M059J (cell line): ENCODE data around the gene UBR1. TPM values are rescaled to one million over a fixed set of nuclear protein-coding genes. Genes with fewer than 3 reads are reported as not detected.
"Not testable (repeated sequence)": the region's sequence is repeated elsewhere in the genome, so short reads cannot be mapped to it uniquely, and the experiment has no call there.

ENCODE experiments used
- DNase-seq: peaks from one replicate; pipeline ENCODE4 v3.0.0-alpha.2; 2012; ENCODE audit warnings: low read depth
- total RNA-seq: library from RNA; depleted of rRNA; stranded (reverse); fragments of >200 nt; shearing (Covaris generic); gene quantifications from 2 replicates; pipeline ENCODE4 v1.2.3, GENCODE V29; 2014

The UBR1 gene
- total RNA-seq, 1 experiment from 2014 or later = 19.1 TPM

DNA sequence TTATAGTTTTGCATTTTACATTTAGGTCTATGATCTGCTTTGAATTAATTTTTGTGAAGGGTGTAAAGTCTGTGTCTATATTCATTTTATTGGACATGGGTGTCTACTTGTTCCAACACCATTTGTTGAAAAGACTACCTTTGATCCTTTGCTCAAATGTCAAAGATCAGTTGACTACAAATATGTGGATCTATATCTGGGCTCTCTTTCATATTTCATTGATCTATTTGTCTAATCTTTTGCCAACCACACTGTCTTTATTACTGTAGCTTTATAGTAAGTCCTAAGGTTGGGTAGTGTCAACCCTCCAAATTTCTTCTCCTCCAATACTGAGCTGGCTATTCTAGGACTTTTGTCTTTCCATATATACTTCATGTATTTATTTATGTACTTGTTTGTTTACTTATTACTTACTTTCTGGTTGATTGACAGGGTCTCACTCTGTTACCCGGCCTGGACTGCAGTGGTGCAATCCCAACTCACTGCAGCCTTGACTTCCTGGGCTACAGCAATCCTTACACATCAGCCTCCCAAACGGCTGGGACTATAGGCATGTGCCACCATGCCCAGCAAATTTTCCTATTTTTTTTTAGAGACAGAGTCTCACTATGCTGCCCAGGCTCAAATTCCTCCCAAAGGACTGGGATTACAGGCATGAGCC, 131.5 kb downstream of the UBR1 start:
- no peak for DNase-seq

- DNase-seq = no peak
Observed at GRCh38 chr15:42973114-42973513, 132.7 kb downstream of the UBR1 start.

GRCh38 chr15:42971830-42972229, 134.0 kb downstream of the UBR1 start:
- DNase-seq = no peak

DNA sequence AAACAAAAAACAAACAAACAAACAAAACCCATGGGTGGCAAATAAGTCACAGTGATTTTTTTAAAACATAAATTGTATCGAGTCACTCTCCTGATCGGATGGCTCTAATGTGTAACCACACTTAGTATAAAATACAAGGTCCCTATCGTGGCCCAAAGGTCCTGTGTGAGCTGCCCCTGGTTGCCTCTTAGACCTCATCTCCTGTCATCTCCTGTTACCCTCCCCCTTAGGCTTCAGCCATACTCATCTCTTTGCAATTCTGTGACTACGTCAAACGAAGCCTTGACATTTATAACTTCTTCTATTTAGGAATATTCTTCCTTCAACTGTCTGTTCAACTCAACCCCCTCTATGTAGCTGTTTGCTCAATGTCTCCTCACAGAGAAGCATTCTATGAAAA, 141.4 kb downstream of the UBR1 start:
- no peak for DNase-seq

DNA sequence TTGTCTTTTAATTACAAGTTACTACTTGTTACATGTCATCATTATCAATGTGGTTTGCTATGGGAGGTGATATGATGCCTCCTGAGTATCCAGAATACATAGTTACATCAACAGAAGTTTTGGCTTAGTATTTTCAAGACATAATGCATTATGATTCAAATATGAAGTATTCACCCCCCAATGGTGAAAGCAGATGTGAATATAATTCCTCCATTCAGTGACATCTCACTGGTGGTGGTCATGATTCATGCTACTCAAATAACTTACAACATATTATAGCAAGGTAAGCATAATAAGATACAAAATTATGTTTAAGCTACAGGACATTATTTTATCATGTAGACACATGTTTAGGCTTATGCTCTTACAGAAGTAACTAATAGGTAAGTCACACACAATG, 150.3 kb downstream of the UBR1 start:
- no peak for DNase-seq

GRCh38 chr15:42954291-42954690, 151.5 kb downstream of the UBR1 start:
- no peak for DNase-seq

GRCh38 chr15:42948898-42949297, 156.9 kb downstream of the UBR1 start:
- DNase-seq = not testable (repeated sequence)

- no peak for DNase-seq
Observed at GRCh38 chr15:42940527-42940926, 165.3 kb downstream of the UBR1 start.

DNA sequence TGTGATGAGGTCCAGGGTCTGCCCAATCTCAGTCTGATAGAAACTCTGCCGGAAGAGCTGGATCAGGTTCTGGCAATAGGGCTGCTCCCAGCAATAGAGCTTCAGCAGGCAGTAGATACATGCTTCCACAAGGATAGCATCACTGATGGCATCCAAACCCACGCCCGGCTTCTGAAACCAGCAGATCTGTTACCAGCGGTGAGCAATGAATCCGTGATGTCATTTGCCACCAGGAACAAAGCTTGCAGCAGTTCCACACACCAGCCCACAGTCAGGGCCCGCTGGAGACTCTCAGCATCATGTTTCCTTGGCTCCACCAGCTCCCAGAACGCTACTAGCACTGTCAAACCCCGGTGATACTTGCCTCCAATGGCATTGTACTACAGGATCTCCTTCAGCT, 166.0 kb downstream of the UBR1 start:
- no peak for DNase-seq

- no peak for DNase-seq
Observed at GRCh38 chr15:42937143-42937542, 168.7 kb downstream of the UBR1 start.

DNA sequence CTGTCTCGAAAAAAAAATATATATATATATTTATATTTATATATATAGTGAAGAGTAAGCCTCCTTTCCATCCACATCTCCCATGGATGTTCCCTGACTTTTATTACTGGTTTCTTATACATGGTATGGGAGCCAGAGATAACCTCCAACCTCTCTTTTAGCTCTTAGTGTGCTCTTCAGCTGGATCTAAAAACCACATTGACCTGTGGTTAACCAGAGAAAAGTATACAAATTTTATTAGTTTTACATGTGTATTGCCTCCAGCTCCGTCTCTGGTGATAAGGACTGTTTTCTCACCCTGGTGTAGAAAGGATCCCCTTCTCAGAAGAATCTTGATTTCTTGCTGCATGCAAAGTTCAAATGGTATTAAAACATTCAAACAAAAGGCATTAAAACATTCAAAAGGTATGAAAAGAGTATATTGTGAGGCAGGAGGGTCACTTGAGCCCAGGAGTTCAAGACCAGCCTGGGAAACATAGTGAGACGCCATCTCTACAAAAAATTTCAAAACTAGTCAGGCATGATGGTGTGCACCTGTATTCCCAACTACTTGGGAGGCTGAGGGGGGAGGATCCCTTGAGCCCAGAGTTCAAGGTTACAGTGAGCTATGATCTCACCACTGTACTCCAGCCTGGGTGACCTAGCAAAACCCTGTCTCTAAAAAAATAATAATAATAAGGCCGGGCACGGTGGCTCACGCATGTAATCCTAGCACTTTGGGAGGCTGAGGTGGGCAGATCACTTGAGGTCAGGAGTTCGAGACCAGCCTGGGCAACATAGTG, 171.8 kb downstream of the UBR1 start:
- DNase-seq = peak; percentile 61

- DNase-seq = peak; percentile 6
Observed at GRCh38 chr15:42932833-42933515, 172.9 kb downstream of the UBR1 start.

GRCh38 chr15:42931702-42932486, 173.9 kb downstream of the UBR1 start:
- no peak for DNase-seq

- no peak for DNase-seq
Observed at GRCh38 chr15:42929306-42929848, 176.5 kb downstream of the UBR1 start.

GRCh38 chr15:42921342-42921731, 184.5 kb downstream of the UBR1 start:
- peak; percentile 47 for DNase-seq

- peak; percentile 96 for DNase-seq
Observed at GRCh38 chr15:42920519-42921341, 185.1 kb downstream of the UBR1 start, which contains the start of gene TTBK2. TTBK2 (minus strand) TSS chr15:42920778; CDS start chr15:42878617, 42,161 bp downstream.

DNA sequence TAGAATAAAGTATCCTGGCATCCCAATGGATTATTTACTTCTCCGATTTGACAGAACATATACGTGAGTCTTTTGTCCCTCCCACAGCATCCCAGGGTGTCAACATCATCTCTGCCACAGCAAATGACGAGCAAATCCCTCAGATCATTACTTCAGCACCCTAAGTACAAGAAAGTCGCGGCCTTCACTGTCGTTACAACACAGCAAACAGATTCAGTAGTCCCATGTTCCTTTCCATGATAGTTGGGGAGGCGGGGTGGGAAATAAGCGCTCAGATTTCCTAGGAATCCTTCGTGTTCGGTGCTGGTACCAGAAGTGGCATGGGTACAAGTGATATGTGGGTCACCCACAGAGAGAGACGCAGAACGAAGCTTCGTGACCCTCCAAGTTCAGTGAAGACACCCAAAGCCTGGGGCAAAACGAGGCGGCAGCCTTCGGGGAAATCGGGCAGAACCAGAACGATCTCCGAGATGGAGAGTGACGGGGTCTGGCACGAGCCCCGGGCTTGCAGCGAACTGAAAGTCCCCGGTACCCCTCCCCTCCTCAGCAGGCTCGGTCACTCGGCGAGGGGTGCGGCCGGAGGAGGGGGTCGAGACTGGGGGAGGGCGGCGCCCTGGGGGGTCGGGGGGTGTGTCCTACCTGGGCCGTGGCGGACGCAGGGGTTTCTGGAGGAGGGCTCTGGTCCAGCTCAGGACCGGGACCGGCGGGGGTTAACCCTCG, 185.9 kb downstream of the UBR1 start:
- DNase-seq = peak; percentile 58

DNA sequence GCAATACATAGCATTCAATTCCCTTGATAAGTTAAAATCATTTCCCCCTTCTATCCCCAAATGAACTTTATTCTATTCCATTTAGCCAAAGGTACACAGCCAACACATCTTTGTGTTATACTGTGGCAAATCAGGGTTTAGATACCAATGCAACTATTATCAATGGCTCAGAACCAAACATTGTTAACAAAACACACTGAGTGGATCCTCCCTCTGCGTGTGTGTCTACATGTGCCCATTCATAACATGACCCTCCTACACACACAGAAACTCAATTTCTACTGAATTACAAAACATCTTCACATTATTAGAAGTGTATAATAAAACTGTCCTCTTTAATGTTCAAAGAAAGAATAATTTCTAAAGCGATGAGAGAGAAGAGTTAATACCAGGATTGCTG, 186.5 kb downstream of the UBR1 start:
- no peak for DNase-seq

DNA sequence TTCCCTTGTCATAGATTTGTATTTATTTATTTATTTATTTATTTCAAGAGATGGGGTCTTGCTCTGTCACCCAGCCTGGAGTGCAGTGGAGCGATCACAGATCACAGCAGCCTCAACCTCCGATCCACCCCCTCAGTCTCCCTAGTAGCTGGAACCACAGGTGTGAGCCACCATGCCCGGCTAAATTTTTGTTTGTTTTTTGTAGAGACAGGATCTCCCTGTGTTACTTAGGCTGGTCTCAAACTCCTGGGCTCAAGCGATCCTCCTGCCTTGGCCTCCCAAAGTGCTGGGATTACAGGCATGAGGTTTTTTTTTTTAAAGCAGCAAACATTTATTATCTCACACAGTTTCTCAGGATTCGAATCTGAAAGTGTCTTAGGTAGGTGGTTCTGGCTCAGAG, 187.8 kb downstream of the UBR1 start:
- DNase-seq = no peak
